ENCODE data around the gene PROX1.

- no peak for TF ChIP-seq EZH2phosphoT487 (IDR thresholded peaks at IDR 0.05; ENCODE audit: insufficient read depth, low read depth)
- no peak for TF ChIP-seq EZH2 (IDR thresholded peaks at IDR 0.05; ENCODE audit: insufficient read depth, poor library complexity, severe bottlenecking)
Observed at GRCh38 chr1:214010197-214010573, 22.4 kb downstream of the PROX1 start.
